GM18502 (cell line): ENCODE results near the gene KRT78.

Source experiments
- ATAC-seq: cut with Tn5 transposase; IDR thresholded peaks from one replicate; pipeline ENCODE4 v1.9.1; 2021; ENCODE audit warnings: mild to moderate bottlenecking; ENCODE audit not compliant: unreplicated experiment, poor library complexity

Gene KRT78

DNA sequence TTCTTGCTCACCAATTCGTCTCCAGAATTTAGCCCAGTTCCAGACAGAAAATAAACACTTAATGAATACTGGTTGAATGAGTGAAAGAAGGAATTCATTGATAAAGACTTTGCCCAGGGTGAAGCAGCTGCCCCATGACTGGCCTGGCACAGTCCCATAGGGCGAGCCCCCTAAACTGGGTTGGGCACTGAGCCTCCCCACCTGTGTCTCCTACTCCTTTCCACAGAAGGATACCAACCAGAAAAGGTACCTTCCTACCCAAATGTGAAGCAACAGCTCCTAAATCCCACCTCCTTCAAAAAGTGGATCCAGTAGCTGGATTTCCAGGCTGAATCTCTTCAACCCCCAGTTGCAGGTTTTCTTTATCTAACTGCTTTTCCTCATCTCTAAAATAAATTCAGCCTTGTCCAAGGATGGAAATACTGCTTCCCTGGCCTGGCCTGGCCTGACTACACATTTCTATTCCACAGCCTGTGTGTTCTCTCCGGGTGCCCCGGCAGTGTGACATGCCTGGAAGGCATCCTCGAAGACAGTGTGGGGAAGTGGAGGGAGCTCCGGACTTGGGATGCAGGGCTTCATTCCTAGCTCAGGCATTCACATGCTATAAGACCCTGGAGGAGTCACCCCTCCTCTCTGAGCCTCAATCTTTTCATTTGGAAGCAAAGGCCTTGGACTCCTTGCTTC lies 60.5 kb downstream of the KRT78 start:
- ATAC-seq = no peak
